ENCODE results near the gene TSPYL1.

DNA sequence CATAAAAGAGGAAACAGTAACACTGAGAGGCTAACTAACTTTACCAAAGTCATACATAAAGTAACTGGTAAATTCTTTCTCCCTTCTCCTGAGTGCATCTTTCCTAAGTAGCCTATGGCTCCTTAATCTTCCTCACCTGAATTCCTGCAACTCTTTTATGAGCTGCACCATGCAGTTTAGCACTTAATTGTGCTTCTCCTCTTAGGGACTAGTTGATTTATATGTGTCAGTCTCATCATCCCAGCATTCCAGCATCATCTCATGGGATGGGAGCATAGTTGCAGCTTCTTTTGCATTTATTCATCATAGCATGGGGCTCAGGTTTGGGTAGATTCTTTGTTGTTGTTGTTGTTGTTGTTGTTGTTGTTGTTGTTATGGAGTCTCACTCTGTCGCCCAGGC lies 3.5 kb upstream of the TSPYL1 start:
- TF ChIP-seq, protein P1, sequence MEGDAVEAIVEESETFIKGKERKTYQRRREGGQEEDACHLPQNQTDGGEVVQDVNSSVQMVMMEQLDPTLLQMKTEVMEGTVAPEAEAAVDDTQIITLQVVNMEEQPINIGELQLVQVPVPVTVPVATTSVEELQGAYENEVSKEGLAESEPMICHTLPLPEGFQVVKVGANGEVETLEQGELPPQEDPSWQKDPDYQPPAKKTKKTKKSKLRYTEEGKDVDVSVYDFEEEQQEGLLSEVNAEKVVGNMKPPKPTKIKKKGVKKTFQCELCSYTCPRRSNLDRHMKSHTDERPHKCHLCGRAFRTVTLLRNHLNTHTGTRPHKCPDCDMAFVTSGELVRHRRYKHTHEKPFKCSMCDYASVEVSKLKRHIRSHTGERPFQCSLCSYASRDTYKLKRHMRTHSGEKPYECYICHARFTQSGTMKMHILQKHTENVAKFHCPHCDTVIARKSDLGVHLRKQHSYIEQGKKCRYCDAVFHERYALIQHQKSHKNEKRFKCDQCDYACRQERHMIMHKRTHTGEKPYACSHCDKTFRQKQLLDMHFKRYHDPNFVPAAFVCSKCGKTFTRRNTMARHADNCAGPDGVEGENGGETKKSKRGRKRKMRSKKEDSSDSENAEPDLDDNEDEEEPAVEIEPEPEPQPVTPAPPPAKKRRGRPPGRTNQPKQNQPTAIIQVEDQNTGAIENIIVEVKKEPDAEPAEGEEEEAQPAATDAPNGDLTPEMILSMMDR (IDR thresholded peaks at IDR 0.05), result no peak
- no peak for TF ChIP-seq POLR2A (IDR thresholded peaks at IDR 0.05)

Data from right lobe of liver (tissue), 4 donors.